ENCODE measurements around the gene SNCAIP.

SNCAIP gene

DNA sequence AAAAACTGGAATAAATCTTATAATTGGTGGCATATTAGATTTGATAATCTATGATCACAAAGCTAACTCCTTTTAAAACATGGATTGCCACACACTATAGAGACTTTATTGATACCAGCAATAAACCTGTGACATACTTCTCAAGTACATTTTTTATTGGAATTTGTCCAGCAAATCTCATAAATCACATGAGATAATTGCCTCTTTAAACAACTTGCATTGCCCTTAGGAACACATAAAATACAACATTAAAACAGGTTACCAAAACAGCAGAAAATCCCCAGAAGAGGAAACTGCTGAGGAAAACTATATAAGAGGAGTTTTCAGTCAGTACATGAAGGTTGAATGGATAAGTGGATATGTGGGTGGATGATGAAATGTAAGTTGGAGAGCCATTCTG lies 124.6 kb downstream of the SNCAIP start:
- Mint-ChIP-seq H3K4me1 (ENCODE audit: low read depth in 2 of 2) (peaks cover 0 to 3% of the 10 kb centered on the region in 2 donors), H3K9me3 (peaks cover 0 to 2% of the 10 kb centered on the region in 2 donors), H3K27ac (no peak overlapping the region), H3K27me3 (peaks cover 6 to 15% of the 10 kb centered on the region in 2 donors), H3K4me3 (no peak overlapping the region), H3K36me3 (ENCODE audit: insufficient read depth) (no peaks in the 10 kb centered on the region)
- ATAC-seq (replicated peaks) = no peak
- no peak for DNase-seq

DNA sequence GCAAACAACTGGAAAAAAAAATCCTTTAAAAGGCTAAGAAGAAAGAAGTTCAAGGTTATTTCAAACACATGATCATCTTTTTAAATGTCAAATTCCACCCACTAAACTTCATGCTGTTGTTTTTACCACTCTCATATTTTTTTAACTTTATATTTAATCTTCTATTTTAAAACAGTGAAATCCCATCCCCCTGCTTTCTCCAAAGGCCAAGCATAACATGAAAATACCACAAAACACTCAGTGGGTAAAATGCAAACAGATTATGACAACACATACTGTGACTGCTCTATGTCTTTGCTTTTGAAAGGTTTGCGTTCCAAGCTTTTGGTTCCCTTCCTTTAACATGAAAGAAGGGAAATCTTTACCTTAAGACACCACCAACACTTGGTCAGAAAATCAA lies 127.6 kb downstream of the SNCAIP start:
- Mint-ChIP-seq H3K4me3 (no peak overlapping the region), H3K9me3 (peaks cover 0 to 2% of the 10 kb centered on the region in 2 donors), H3K27ac (no peak overlapping the region), H3K4me1 (ENCODE audit: low read depth in 2 of 2) (peaks cover 0 to 3% of the 10 kb centered on the region in 2 donors), H3K36me3 (ENCODE audit: insufficient read depth) (no peaks in the 10 kb centered on the region), H3K27me3 (peaks cover 6 to 18% of the 10 kb centered on the region in 2 donors)
- no peak for DNase-seq
- no peak for ATAC-seq (replicated peaks)

DNA sequence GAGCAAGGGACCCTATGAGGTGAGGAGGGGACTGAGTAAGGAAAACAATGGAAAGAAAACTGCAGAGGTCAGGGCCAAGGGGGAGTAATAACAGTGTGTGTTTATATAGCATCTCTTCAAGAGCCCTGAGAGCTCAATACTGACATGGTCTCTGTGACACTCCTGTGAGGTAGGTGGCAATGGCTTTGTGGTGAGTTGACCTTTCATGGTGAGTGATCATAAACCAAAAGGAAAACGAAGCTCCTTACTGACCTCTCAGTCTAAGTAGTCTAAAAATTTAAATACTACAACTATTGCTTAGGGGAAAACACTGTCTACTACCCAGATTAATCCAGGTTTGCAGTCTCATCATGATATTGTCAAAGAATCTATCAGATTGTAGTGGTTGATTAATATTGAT lies 130.9 kb downstream of the SNCAIP start:
- H3K27me3 Mint-ChIP-seq = peaks cover 6 to 18% of the 10 kb centered on the region in 2 donors

DNA sequence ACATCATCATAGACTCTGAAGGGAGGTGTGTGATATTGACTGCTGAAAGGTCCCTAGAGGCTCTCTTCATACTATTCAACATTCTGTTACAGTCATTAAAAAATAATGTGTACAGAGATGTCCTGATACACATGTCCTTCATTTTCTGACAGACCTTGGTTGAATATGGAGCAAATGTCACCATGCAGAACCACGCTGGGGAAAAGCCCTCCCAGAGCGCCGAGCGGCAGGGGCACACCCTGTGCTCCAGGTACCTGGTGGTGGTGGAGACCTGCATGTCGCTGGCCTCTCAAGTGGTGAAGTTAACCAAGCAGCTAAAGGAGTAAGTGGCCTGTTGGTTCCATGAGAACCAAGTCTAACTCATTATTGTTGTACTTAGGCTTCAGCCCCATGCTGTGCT lies 132.4 kb downstream of the SNCAIP start:
- DNase-seq = no peak
- Mint-ChIP-seq H3K4me1 (ENCODE audit: low read depth in 2 of 2) (peaks cover 0 to 3% of the 10 kb centered on the region in 2 donors), H3K36me3 (ENCODE audit: insufficient read depth) (no peaks in the 10 kb centered on the region), H3K27ac (no peak overlapping the region), H3K4me3 (no peak overlapping the region), H3K27me3 (peaks cover under 1 to 10% of the 10 kb centered on the region in 2 donors), H3K9me3 (no peaks in the 10 kb centered on the region)
- no peak for ATAC-seq (replicated peaks)

More for the DNA sequence above, 130.9 kb downstream of the SNCAIP start:
- DNase-seq (no peak), ATAC-seq (replicated peaks) (no peak)
- H3K4me3 Mint-ChIP-seq = no peak overlapping the region
- peaks cover 0 to 3% of the 10 kb centered on the region in 2 donors for H3K4me1 Mint-ChIP-seq (ENCODE audit: low read depth in 2 of 2)
- H3K9me3 Mint-ChIP-seq = peaks cover 0 to 2% of the 10 kb centered on the region in 2 donors
- no peaks in the 10 kb centered on the region for H3K36me3 Mint-ChIP-seq (ENCODE audit: insufficient read depth)
- no peak overlapping the region for H3K27ac Mint-ChIP-seq

DNA sequence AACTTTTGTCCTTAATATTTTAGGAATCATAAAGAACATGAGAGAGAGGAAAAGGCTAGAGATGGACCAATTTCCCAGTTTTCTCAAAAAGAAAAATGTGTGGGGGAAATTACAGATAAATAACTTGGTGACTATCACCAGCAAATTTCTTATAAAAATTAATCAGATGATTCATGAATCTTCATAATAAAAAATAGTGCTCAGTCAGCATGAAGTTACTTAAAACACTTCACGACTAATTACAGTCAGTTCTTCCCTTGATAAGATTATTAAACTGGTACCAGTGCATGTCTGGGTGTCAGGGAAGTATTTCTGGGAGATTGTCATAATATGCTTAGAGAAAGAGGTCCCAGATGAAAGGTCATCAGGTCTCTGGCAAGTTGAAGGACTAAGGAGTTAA lies 133.0 kb downstream of the SNCAIP start:
- DNase-seq (no peak), ATAC-seq (replicated peaks) (no peak)
- H3K27ac Mint-ChIP-seq = no peak overlapping the region
- H3K4me3 Mint-ChIP-seq = no peak overlapping the region
- no peaks in the 10 kb centered on the region for H3K36me3 Mint-ChIP-seq (ENCODE audit: insufficient read depth)
- peaks cover 0 to 8% of the 10 kb centered on the region in 2 donors for H3K27me3 Mint-ChIP-seq
- no peaks in the 10 kb centered on the region for H3K9me3 Mint-ChIP-seq
- H3K4me1 Mint-ChIP-seq (ENCODE audit: low read depth in 2 of 2) = peaks cover 0 to 3% of the 10 kb centered on the region in 2 donors

DNA sequence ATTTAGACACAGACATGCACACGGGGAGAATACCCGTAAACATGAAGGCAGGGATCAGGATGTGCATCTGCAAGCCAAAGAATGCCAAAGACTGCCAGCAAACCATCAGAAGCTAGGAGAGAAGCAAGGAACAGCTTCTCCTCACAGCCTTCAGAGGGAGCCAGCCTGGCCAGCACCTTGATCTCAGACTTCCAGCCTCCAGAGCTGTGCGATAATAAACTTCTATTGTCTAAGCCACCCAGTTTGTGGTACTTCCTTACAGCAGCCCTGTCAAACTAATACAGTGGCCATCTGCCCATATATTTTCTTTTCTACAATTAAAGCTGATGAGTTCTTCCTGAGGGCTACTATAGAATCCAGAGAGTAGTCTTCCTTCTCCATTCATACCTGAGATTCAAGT lies 135.0 kb downstream of the SNCAIP start:
- Mint-ChIP-seq H3K4me1 (ENCODE audit: low read depth in 2 of 2) (no peaks in the 10 kb centered on the region), H3K9me3 (peaks cover 0 to 3% of the 10 kb centered on the region in 2 donors), H3K27me3 (no peaks in the 10 kb centered on the region), H3K27ac (no peak overlapping the region), H3K36me3 (ENCODE audit: insufficient read depth) (no peaks in the 10 kb centered on the region), H3K4me3 (no peak overlapping the region)
- ATAC-seq (replicated peaks) (no peak), DNase-seq (no peak)

DNA sequence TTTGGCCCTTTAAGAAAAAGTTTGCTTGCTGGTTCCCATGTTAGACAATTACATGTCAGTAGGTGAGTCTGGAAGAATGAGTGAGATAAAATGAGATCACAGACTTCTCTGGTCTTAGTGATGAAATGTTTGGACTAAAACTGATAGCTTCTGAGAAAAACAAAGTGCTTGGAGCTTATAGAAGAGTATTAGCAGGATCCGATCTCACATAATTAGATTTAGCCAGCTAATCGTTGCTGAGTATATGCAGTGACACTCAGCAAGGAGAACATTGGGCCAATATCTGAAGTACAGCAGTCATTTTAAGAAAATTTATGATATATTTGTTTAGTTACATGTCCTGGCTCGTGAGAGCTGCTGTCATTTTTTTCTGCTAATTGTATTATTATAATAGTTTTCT lies 135.8 kb downstream of the SNCAIP start:
- no peaks in the 10 kb centered on the region for H3K27me3 Mint-ChIP-seq
- no peak for DNase-seq
- peaks cover 4 to 6% of the 10 kb centered on the region in 2 donors for H3K9me3 Mint-ChIP-seq
- no peak for ATAC-seq (replicated peaks)
- H3K4me3 Mint-ChIP-seq = no peak overlapping the region
- no peak overlapping the region for H3K27ac Mint-ChIP-seq
- H3K4me1 Mint-ChIP-seq (ENCODE audit: low read depth in 2 of 2) = no peaks in the 10 kb centered on the region
- H3K36me3 Mint-ChIP-seq (ENCODE audit: insufficient read depth) = no peaks in the 10 kb centered on the region

DNA sequence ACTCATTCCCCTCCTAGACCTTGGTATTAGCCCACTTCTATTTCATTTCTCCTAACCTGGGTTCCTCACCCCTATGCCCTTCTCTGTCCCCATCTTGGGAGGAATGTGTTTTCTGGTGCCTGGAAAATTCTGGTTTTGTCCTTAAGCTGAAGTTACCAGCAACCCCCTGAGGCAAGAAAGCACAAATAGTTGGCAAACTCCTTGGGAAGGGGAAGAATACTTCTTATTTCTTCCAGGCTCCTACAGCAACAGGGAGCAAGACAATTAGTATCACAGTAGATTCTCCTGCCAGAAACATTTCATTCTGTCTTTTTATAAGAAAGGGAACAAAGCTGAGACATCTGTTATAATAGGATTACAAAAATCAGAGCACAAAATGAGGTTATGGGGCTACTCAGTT lies 142.5 kb downstream of the SNCAIP start:
- DNase-seq (no peak), ATAC-seq (replicated peaks) (no peak)
- Mint-ChIP-seq H3K36me3 (ENCODE audit: insufficient read depth) (no peaks in the 10 kb centered on the region), H3K9me3 (peaks cover 6 to 14% of the 10 kb centered on the region in 2 donors), H3K27me3 (no peaks in the 10 kb centered on the region), H3K27ac (no peak overlapping the region), H3K4me1 (ENCODE audit: low read depth in 2 of 2) (no peaks in the 10 kb centered on the region), H3K4me3 (no peak overlapping the region)

DNA sequence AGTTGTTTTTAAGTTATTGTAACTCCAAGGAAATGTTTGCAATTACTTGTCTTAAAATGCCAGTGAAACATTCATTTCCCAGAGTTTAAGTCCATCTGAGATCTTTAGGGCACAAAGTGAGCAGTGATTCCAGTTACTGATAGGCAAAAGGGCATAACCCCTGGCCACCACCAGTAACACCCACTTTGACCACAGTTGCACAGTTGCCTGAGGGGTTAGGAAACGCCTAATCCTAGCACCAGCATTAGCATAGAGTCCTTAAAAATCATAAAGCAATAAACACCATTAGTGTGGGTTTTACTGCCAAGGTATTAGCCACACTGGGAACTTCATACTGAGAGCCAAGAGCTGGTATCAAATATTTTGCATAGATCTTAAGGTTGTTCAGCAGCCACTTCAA lies 143.9 kb downstream of the SNCAIP start:
- Mint-ChIP-seq H3K27ac (no peak overlapping the region), H3K36me3 (ENCODE audit: insufficient read depth) (no peaks in the 10 kb centered on the region), H3K4me1 (ENCODE audit: low read depth in 2 of 2) (no peaks in the 10 kb centered on the region), H3K9me3 (peaks cover 6 to 14% of the 10 kb centered on the region in 2 donors), H3K27me3 (no peaks in the 10 kb centered on the region), H3K4me3 (no peak overlapping the region)
- ATAC-seq (replicated peaks) (no peak), DNase-seq (no peak)

DNA sequence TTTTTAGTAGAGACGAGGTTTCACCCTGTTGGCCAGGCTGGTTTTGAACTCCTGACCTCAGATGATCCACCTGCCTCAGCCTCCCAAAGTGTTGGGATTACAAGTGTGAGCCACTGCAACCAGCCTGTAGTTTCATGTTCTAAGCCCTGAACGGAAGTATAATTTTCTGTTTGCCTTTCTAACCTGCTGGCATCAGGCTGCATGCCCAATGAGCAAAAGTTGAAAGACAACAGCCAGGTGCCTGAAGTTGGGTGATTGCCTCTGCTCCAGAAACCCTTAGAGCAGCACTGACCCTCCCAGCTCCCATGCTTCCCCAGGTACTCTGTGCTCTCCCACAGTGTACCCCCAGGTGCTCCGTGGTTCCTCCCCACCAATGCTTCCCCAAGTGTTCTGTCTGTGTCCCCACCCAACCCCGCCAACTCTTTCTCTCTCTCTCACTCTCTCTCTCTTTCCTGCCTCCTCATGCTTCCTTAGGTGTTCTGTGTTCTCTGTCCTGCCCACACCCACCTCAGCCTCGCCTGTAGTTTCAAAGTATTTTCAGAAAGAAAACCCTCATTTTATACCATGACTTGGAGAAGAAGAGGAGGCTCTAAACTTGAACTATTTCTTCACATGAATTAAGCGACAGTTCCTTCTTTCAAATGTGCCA lies 145.3 kb downstream of the SNCAIP start:
- peaks cover 3 to 14% of the 10 kb centered on the region in 2 donors for H3K9me3 Mint-ChIP-seq
- H3K4me1 Mint-ChIP-seq (ENCODE audit: low read depth in 2 of 2) = no peaks in the 10 kb centered on the region
- no peaks in the 10 kb centered on the region for H3K36me3 Mint-ChIP-seq (ENCODE audit: insufficient read depth)
- H3K4me3 Mint-ChIP-seq = no peak overlapping the region
- no peak for ATAC-seq (replicated peaks)
- DNase-seq = no peak
- no peaks in the 10 kb centered on the region for H3K27me3 Mint-ChIP-seq
- H3K27ac Mint-ChIP-seq = no peak overlapping the region

DNA sequence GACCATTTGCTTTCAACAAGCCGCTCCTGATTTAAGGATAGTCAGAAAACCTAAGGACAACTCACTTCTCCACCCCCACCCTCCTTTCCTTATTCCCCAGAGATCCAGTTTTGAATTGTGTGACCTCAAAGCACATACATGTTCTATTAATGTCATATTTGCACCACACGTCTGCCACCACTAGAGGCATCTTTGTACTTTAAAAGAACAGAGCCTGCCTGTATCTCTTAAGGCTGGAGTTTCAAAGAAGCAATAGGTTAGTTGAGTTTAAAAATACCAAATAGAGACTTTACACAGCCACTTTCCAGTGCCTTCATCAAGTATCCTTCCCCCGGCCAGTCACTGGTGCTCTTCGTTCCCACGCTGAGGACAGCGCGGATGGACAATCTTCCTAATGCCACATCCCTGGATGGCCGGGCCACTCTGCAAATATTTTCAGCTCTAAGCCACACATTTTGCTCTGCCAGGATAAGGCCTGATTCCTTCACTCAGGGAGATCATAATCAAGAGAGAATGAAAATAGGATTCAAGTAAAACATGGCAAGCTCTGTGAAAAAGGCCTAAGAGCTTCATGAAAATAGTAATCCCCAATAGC lies 146.3 kb downstream of the SNCAIP start:
- no peaks in the 10 kb centered on the region for H3K4me1 Mint-ChIP-seq (ENCODE audit: low read depth in 2 of 2)
- no peaks in the 10 kb centered on the region for H3K27me3 Mint-ChIP-seq
- ATAC-seq (replicated peaks) (no peak), DNase-seq (no peak)
- H3K27ac Mint-ChIP-seq = no peak overlapping the region
- H3K4me3 Mint-ChIP-seq = no peak overlapping the region
- H3K36me3 Mint-ChIP-seq (ENCODE audit: insufficient read depth) = no peaks in the 10 kb centered on the region
- H3K9me3 Mint-ChIP-seq = peaks cover 0 to 8% of the 10 kb centered on the region in 2 donors

DNA sequence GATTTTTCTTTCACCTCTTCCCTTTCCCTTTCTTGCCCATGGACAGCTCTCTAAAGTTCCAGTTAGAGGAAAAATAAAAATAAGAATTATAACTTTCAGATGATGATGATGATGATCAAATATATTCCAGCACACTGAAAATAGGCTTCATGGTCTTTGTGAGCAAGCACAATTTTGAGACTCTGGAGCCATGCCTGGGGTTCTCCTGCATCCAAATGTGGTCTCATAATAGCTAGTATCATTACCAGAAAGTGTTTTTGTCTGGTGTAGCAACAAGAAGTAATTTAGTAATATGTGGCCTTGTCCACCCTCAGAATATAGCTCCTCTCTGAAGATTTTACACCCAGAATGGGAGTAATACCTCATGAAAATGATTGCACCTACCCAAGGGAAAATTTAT lies 150.4 kb downstream of the SNCAIP start:
- H3K4me3 Mint-ChIP-seq = no peak overlapping the region
- ATAC-seq (replicated peaks) = no peak
- H3K4me1 Mint-ChIP-seq (ENCODE audit: low read depth in 2 of 2) = no peaks in the 10 kb centered on the region
- H3K27me3 Mint-ChIP-seq = no peaks in the 10 kb centered on the region
- peaks cover 0 to 8% of the 10 kb centered on the region in 2 donors for H3K9me3 Mint-ChIP-seq
- DNase-seq = no peak
- no peaks in the 10 kb centered on the region for H3K36me3 Mint-ChIP-seq (ENCODE audit: insufficient read depth)
- H3K27ac Mint-ChIP-seq = no peak overlapping the region

DNA sequence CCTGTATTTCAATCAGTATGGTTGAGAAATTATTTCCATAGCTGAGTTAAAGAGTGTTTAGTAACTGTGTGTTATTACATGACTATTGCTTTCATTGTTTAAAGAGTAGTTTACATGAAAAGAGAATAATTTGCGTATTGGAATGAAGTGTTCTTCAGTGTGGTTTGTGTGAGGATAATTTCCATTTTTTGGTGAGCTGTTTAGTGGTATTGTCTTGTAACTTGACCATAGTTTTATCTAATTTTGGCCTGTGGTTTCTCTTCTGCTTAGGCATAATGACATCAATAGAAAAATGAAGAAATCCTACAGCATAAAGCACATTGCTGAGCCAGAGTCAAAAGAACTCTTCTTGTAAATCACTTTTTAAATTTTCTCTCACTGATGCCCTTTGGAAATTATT lies 151.2 kb downstream of the SNCAIP start:
- ATAC-seq (replicated peaks) (no peak), DNase-seq (no peak)
- H3K27me3 Mint-ChIP-seq = no peaks in the 10 kb centered on the region
- H3K4me1 Mint-ChIP-seq (ENCODE audit: low read depth in 2 of 2) = no peaks in the 10 kb centered on the region
- no peak overlapping the region for H3K4me3 Mint-ChIP-seq
- H3K9me3 Mint-ChIP-seq = peaks cover 0 to 7% of the 10 kb centered on the region in 2 donors
- H3K27ac Mint-ChIP-seq = no peak overlapping the region
- H3K36me3 Mint-ChIP-seq (ENCODE audit: insufficient read depth) = no peaks in the 10 kb centered on the region

DNA sequence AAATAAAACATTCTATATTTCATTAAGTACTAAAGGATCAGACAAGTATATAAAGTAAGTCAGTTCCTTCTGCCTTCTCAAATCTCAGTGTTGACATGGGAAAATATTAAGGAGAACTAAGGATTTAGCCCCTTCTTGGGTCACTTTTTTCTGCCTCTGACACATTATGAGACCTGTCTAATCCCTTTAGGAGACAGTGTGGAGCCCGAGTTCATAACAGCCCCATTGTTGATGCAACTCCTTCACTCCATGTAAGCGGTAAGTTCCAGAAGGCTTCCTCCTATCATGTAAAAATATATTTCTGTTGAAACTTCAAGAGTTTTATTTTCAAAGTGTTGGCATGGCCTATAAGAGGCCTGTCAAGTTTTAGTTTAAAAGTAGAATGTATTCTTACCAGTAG lies 152.2 kb downstream of the SNCAIP start:
- ATAC-seq (replicated peaks) = no peak
- no peaks in the 10 kb centered on the region for H3K4me1 Mint-ChIP-seq (ENCODE audit: low read depth in 2 of 2)
- H3K27ac Mint-ChIP-seq = no peak overlapping the region
- no peaks in the 10 kb centered on the region for H3K9me3 Mint-ChIP-seq
- H3K36me3 Mint-ChIP-seq (ENCODE audit: insufficient read depth) = no peaks in the 10 kb centered on the region
- no peak overlapping the region for H3K4me3 Mint-ChIP-seq
- DNase-seq = no peak
- H3K27me3 Mint-ChIP-seq = no peaks in the 10 kb centered on the region
